BE2C (cell line): Measurements from ENCODE around the gene SULT1C3.

Experiments
- DNase-seq: peaks from one replicate; pipeline ENCODE4 v3.0.0-alpha.2; 2020
- H3K27me3 ChIP-seq: fragments of 250-450 bp; sonication (Bioruptor Pico); 2 replicates; pipeline ENCODE4 v1.5.1; 2020; ENCODE audit warnings: mild to moderate bottlenecking
- H3K36me3 ChIP-seq: fragments of 250-450 bp; sonication (Bioruptor Pico); 2 replicates; pipeline ENCODE4 v1.5.1; 2020; ENCODE audit warnings: mild to moderate bottlenecking
- H3K4me1 ChIP-seq: fragments of 250-450 bp; sonication (Bioruptor Pico); 2 replicates; pipeline ENCODE4 v1.5.1; 2020
- H3K4me3 ChIP-seq: 2 replicates; pipeline ENCODE4 v1.5.1; 2011; ENCODE audit warnings: low read depth, low read length
- H3K9me3 ChIP-seq: fragments of 250-450 bp; sonication (Bioruptor Pico); 2 replicates; pipeline ENCODE4 v1.5.1; 2020
- CTCF ChIP-seq: IDR thresholded peaks from 2 replicates; pipeline ENCODE4 v1.5.1; 2012; ENCODE audit warnings: mild to moderate bottlenecking, low read depth, low read length

SULT1C3 gene

GRCh38 chr2:108267101-108267500 is 27.3 kb downstream of the SULT1C3 start:
- H3K9me3 ChIP-seq, result no peaks in the 10 kb centered on the region
- TF ChIP-seq CTCF, result no peak
- no peaks in the 10 kb centered on the region for H3K4me1 ChIP-seq
- no peaks in the 10 kb centered on the region for H3K36me3 ChIP-seq
- no peak overlapping the region for H3K4me3 ChIP-seq
- no peak for DNase-seq
- no peaks in the 10 kb centered on the region for H3K27me3 ChIP-seq

- no peak for DNase-seq
- H3K9me3 ChIP-seq, result no peaks in the 10 kb centered on the region
- H3K4me3 ChIP-seq, result no peak overlapping the region
- no peaks in the 10 kb centered on the region for H3K4me1 ChIP-seq
- TF ChIP-seq CTCF, result no peak
- H3K36me3 ChIP-seq, result no peaks in the 10 kb centered on the region
- no peaks in the 10 kb centered on the region for H3K27me3 ChIP-seq
These were observed 28.2 kb downstream of the SULT1C3 start for GRCh38 chr2:108268001-108268400.

- no peaks in the 10 kb centered on the region for H3K4me1 ChIP-seq
- H3K9me3 ChIP-seq, result no peaks in the 10 kb centered on the region
- no peaks in the 10 kb centered on the region for H3K36me3 ChIP-seq
- DNase-seq, result no peak
- H3K4me3 ChIP-seq, result no peak overlapping the region
- TF ChIP-seq CTCF, result no peak
- H3K27me3 ChIP-seq, result no peaks in the 10 kb centered on the region
These were observed 30.6 kb downstream of the SULT1C3 start for GRCh38 chr2:108270346-108270745.

GRCh38 chr2:108270768-108271506 is 31.2 kb downstream of the SULT1C3 start:
- no peaks in the 10 kb centered on the region for H3K27me3 ChIP-seq
- H3K4me3 ChIP-seq, result no peak overlapping the region
- no peak for DNase-seq
- H3K9me3 ChIP-seq, result no peaks in the 10 kb centered on the region
- H3K4me1 ChIP-seq, result no peaks in the 10 kb centered on the region
- no peak for TF ChIP-seq CTCF
- H3K36me3 ChIP-seq, result no peaks in the 10 kb centered on the region

GRCh38 chr2:108271691-108272253 is 32.0 kb downstream of the SULT1C3 start:
- DNase-seq, result no peak
- H3K9me3 ChIP-seq, result no peaks in the 10 kb centered on the region
- H3K36me3 ChIP-seq, result no peaks in the 10 kb centered on the region
- H3K27me3 ChIP-seq, result no peaks in the 10 kb centered on the region
- no peak overlapping the region for H3K4me3 ChIP-seq
- no peaks in the 10 kb centered on the region for H3K4me1 ChIP-seq
- no peak for TF ChIP-seq CTCF

- DNase-seq, result no peak
These were observed 38.9 kb downstream of the SULT1C3 start for GRCh38 chr2:108278631-108279030.

More at GRCh38 chr2:108278631-108279030, 38.9 kb downstream of the SULT1C3 start:
- Histone ChIP-seq H3K4me3 (no peak overlapping the region), H3K36me3 (no peaks in the 10 kb centered on the region), H3K9me3 (no peaks in the 10 kb centered on the region), H3K4me1 (no peaks in the 10 kb centered on the region), H3K27me3 (no peaks in the 10 kb centered on the region)
- TF ChIP-seq CTCF, result no peak
